Heart left ventricle (tissue), 16 donors: ENCODE data around the gene HNRNPAB. TPM values are rescaled to one million over a fixed set of nuclear protein-coding genes. Genes with fewer than 3 reads are reported as not detected.
A peak's percentile ranks its signal among the peaks of the same experiment; 100 is the strongest.

Source experiments
- ATAC-seq, 4 donors: fragments of 200-7000 bp; cut with Tn5 transposase; one replicate each; pipeline ENCODE4 v1.9.1; 2020 to 2022; ENCODE audit warnings: moderate library complexity in 4 of 4, mild to moderate bottlenecking in 3 of 4, moderate number of reproducible peaks in 1 of 4
- DNase-seq, 5 donors: peaks; one replicate each; pipeline ENCODE4 v3.0.0-alpha.2; 2020
- H3K27ac ChIP-seq, 12 donors: fragments of 200-600 bp; sonication (generic) in 4 of 12; one replicate each; pipeline versions ENCODE4 v1.5.0 to v1.8.0; 2016 to 2022; ENCODE audit warnings: mild to moderate bottlenecking in 2 of 12
- H3K27me3 ChIP-seq, 9 donors: fragments of 200-600 bp; sonication (generic) in 2 of 9; one replicate each; pipeline versions ENCODE4 v1.5.1 to v1.8.0; 2016 to 2022; ENCODE audit warnings: mild to moderate bottlenecking in 3 of 9
- H3K36me3 ChIP-seq, 9 donors: fragments of 200-600 bp; sonication (generic) in 2 of 9; one replicate each; pipeline versions ENCODE4 v1.5.0 to v1.8.0; 2018 to 2022; ENCODE audit warnings: mild to moderate bottlenecking in 2 of 9
- H3K4me1 ChIP-seq, 12 donors: fragments of 200-600 bp; sonication (generic) in 4 of 12; one replicate each; pipeline versions ENCODE4 v1.5.0 to v1.8.0; 2016 to 2022; ENCODE audit warnings: mild to moderate bottlenecking in 3 of 12
- H3K4me3 ChIP-seq, 12 donors: fragments of 200-600 bp; sonication (generic) in 4 of 12; one replicate each; pipeline versions ENCODE4 v1.5.0 to v1.8.0; 2017 to 2022; ENCODE audit warnings: mild to moderate bottlenecking in 9 of 12, moderate library complexity in 4 of 12
- H3K9me3 ChIP-seq, 12 donors: fragments of 200-600 bp; sonication (generic) in 4 of 12; one replicate each; pipeline versions ENCODE4 v1.5.0 to v1.8.0; 2016 to 2022; ENCODE audit warnings: mild to moderate bottlenecking in 1 of 12
- CTCF ChIP-seq, 12 donors: fragments of 200-600 bp; sonication (generic) in 4 of 12; IDR thresholded peaks; one replicate each; pipeline versions ENCODE4 v1.5.0 to v1.8.0; 2018 to 2022; ENCODE audit warnings: antibody characterized with exemption in 12 of 12, mild to moderate bottlenecking in 5 of 12
- POLR2A ChIP-seq, 2 donors: fragments of 450-650 bp; IDR thresholded peaks; one replicate each; pipeline ENCODE4 v1.6.1; 2017; ENCODE audit warnings: antibody characterized with exemption in 2 of 2, mild to moderate bottlenecking in 2 of 2, moderate library complexity in 2 of 2
- WGBS, 4 donors: extraction: QIAGEN DNeasy Blood & Tissue Kit in 2 of 4; methylation state at CpG; one replicate each; pipeline versions ENCODE4 v1.1.5 to v1.1.7; 2013 to 2018; 5-methylcytosine and 5-hydroxymethylcytosine counted together
- intact Hi-C, 10 donors: fragments of 100-400 bp; cut with DNase I; formaldehyde crosslinking; loops; one replicate each; pipeline versions ENCODE4 v1.11.1 to v1.14.2; 2022
- polyA plus RNA-seq, 2 donors: library from polyadenylated mRNA; stranded (reverse); fragments of 200-250 nt; gene quantifications; one replicate each; pipeline ENCODE4 v1.2.3, GENCODE V29; 2013
- total RNA-seq, 9 donors: library from RNA; depleted of rRNA in 2 of 9; stranded (reverse); fragments of >200 nt in 2 of 9; fragmentation: NEBNext Ultra II Directional in 3 of 9; extraction: Animal tissue kit (Norgen Biotek cat#: 25700) in 3 of 9; gene quantifications; one replicate each; pipeline versions ENCODE4 v1.1.0 to v1.2.4, GENCODE V29; 2016 to 2023
- donor health status: ischemic (EF 13 %, LVEDD 7.1; RV severe dilation, severe dysfunction).
- donor health status: healthy with polysubstance abuse.
- donor health status: DM: no; HTN: yes; CAD: no.
- donor health status: DM: no; HTN: no; CAD: no.
- donor health status: ischemic (EF 25% LVEDD 6.9; RV normal size, moderate dysfunction).
- donor health status: ischemic (EF 25% LVEDD 5.7; RV mildly dilated, moderate dysfunction).
- donor health status: healthy.
- donor health status: DM: yes; HTN: yes; CAD: no.
- donor health status: ischemic (EF 35%, LVEDD 5.7; RV mildly dilated, moderate dysfunction).
- donor health status: nonischemic (EF 11% LVEDD 7.7; RV severe dilation, severe dysfunction).
- donor health status: DM: yes; HTN: yes; CAD: no.
- donor health status: PGD.
- donor health status: ischemic (EF 29% LVEDD 5.4; RV normal size, mild dysfunction).
- donor health status: nonischemic (EF 23%, LVEDD 6.1; RV moderate dilation, normal function).

HNRNPAB gene
- total and polyA plus RNA-seq, 11 donors: 64.2 to 150 (median 86.6) TPM

- TF ChIP-seq CTCF (IDR thresholded peaks at IDR 0.05) (no peak), POLR2A (IDR thresholded peaks at IDR 0.05) (no peak)
- H3K27ac ChIP-seq: peak overlapping the region; percentile 82 to 99 (median 98)
- DNase-seq (no peak), ATAC-seq (peak in 3 of 4 donors; percentile 1 to 4 (median 3))
- peaks cover 0 to 42% (median 33%) of the 10 kb centered on the region in 9 donors for H3K36me3 ChIP-seq
- 23 to 34% (median 26%) methylated on average over 17 to 21 of the region's 21 CpGs for WGBS, 4 donors
- intact Hi-C loops: loop anchor here in 1 of 10 donors (10.0 kb wide), 1 partner anchor 503 kb away; the partner anchor contains the start of gene ZNF354A
- no peaks in the 10 kb centered on the region for H3K9me3 ChIP-seq
- H3K4me3 ChIP-seq: peak overlapping the region; percentile 59 to 97 (median 73)
- H3K27me3 ChIP-seq: no peaks in the 10 kb centered on the region
- peaks cover 5 to 60% (median 32%) of the 10 kb centered on the region in 12 donors for H3K4me1 ChIP-seq
Observed at GRCh38 chr5:178231539-178232123, 27.3 kb downstream of the HNRNPAB start.

GRCh38 chr5:178232124-178232919, 28.0 kb downstream of the HNRNPAB start, which contains the start of gene PHYKPL:
PHYKPL (minus strand) TSS chr5:178232802; CDS start chr5:178232550, 252 bp downstream.
- intact Hi-C loops: loop anchor here in 1 of 10 donors (10.0 kb wide), 1 partner anchor 502 kb away; the partner anchor contains the start of gene ZNF354A
- ATAC-seq (peak; percentile 29 to 81 (median 70)), DNase-seq (peak; percentile 69 to 89 (median 81))
- H3K27me3 ChIP-seq: no peaks in the 10 kb centered on the region
- no peaks in the 10 kb centered on the region for H3K9me3 ChIP-seq
- TF ChIP-seq POLR2A (IDR thresholded peaks at IDR 0.05): peak in 1 of 2 donors; percentile 54
- TF ChIP-seq CTCF (IDR thresholded peaks at IDR 0.05): peak in 2 of 12 donors; percentile 15 to 17
- 0 to 1% (median 1%) methylated on average over 44 to 102 of the region's 102 CpGs for whole genome bisulfite sequencing, 4 donors
- H3K4me3 ChIP-seq: peak within 1 kb of the TSS; percentile 59 to 97 (median 73)
- peak within 1 kb of the TSS; percentile 82 to 99 (median 98) for H3K27ac ChIP-seq
- H3K4me1 ChIP-seq: peaks cover 5 to 67% (median 39%) of the 10 kb centered on the region in 12 donors
- peaks cover 0 to 35% (median 29%) of the 10 kb centered on the region in 9 donors for H3K36me3 ChIP-seq

GRCh38 chr5:178232920-178233429, 28.6 kb downstream of the HNRNPAB start:
- peak overlapping the region; percentile 82 to 99 (median 98) for H3K27ac ChIP-seq
- TF ChIP-seq CTCF (IDR thresholded peaks at IDR 0.05) (no peak), POLR2A (IDR thresholded peaks at IDR 0.05) (no peak)
- no peak for ATAC-seq
- intact Hi-C loops: loop anchor here in 1 of 10 donors (10.0 kb wide), 1 partner anchor 502 kb away; the partner anchor contains the start of gene ZNF354A
- no peaks in the 10 kb centered on the region for H3K9me3 ChIP-seq
- no peaks in the 10 kb centered on the region for H3K27me3 ChIP-seq
- DNase-seq: peak in 1 of 5 donors; percentile 22
- H3K4me3 ChIP-seq: peak overlapping the region; percentile 59 to 97 (median 73)
- H3K4me1 ChIP-seq: peaks cover 5 to 74% (median 45%) of the 10 kb centered on the region in 12 donors
- WGBS, 4 donors: 67 to 78% (median 70%) methylated on average over 10 to 11 of the region's 11 CpGs
- H3K36me3 ChIP-seq: peaks cover 0 to 29% (median 22%) of the 10 kb centered on the region in 9 donors
